Measurements from ENCODE around the gene NDUFS7.

The NDUFS7 gene

GRCh38 chr19:1385816-1386215 is 2.1 kb downstream of the NDUFS7 start:
- Histone ChIP-seq H3K27me3 (peaks cover 16% of the 10 kb centered on the region), H3K4me3 (ENCODE audit: low read depth in 1 of 2, low read length in 1 of 2) (no peak overlapping the region), H3K4me1 (ENCODE audit: control insufficient read depth in 1 of 2, insufficient read depth in 1 of 2, low read depth in 1 of 2, low read length in 1 of 2) (peaks cover 19 to 26% of the 10 kb centered on the region in 2 experiments), H3K9me3 (no peaks in the 10 kb centered on the region), H3K27ac (no peak overlapping the region), H3K36me3 (peaks cover 33% of the 10 kb centered on the region)
- TF ChIP-seq CTCF (IDR thresholded peaks at IDR 0.05) = no peak

GRCh38 chr19:1386945-1387683 is 3.4 kb downstream of the NDUFS7 start:
- H3K36me3 ChIP-seq = peaks cover 44% of the 10 kb centered on the region
- H3K9me3 ChIP-seq = no peaks in the 10 kb centered on the region
- no peak for TF ChIP-seq CTCF (IDR thresholded peaks at IDR 0.05)
- no peak overlapping the region for H3K27ac ChIP-seq
- peaks cover 19 to 26% of the 10 kb centered on the region in 2 experiments for H3K4me1 ChIP-seq (ENCODE audit: control insufficient read depth in 1 of 2, insufficient read depth in 1 of 2, low read depth in 1 of 2, low read length in 1 of 2)
- H3K27me3 ChIP-seq = peaks cover 3% of the 10 kb centered on the region
- H3K4me3 ChIP-seq (ENCODE audit: low read depth in 1 of 2, low read length in 1 of 2) = no peak overlapping the region

- Histone ChIP-seq H3K36me3 (peaks cover 52% of the 10 kb centered on the region), H3K4me1 (ENCODE audit: control insufficient read depth in 1 of 2, insufficient read depth in 1 of 2, low read depth in 1 of 2, low read length in 1 of 2) (peaks cover 18 to 23% of the 10 kb centered on the region in 2 experiments), H3K27me3 (no peaks in the 10 kb centered on the region), H3K27ac (no peak overlapping the region), H3K4me3 (ENCODE audit: low read depth in 1 of 2, low read length in 1 of 2) (no peak overlapping the region), H3K9me3 (no peaks in the 10 kb centered on the region)
- TF ChIP-seq CTCF (IDR thresholded peaks at IDR 0.05) = no peak
Observed at GRCh38 chr19:1387684-1388636, 4.3 kb downstream of the NDUFS7 start.

- H3K4me1 ChIP-seq (ENCODE audit: control insufficient read depth in 1 of 2, insufficient read depth in 1 of 2, low read depth in 1 of 2, low read length in 1 of 2) = peaks cover 12 to 16% of the 10 kb centered on the region in 2 experiments
- no peak overlapping the region for H3K4me3 ChIP-seq (ENCODE audit: low read depth in 1 of 2, low read length in 1 of 2)
- H3K27me3 ChIP-seq = no peaks in the 10 kb centered on the region
- TF ChIP-seq CTCF (IDR thresholded peaks at IDR 0.05) = no peak
- H3K36me3 ChIP-seq = peaks cover 59% of the 10 kb centered on the region
- H3K9me3 ChIP-seq = no peaks in the 10 kb centered on the region
- no peak overlapping the region for H3K27ac ChIP-seq
Observed at GRCh38 chr19:1388637-1389026, 4.9 kb downstream of the NDUFS7 start.

GRCh38 chr19:1389033-1389940 is 5.6 kb downstream of the NDUFS7 start:
- peaks cover 8 to 10% of the 10 kb centered on the region in 2 experiments for H3K4me1 ChIP-seq (ENCODE audit: control insufficient read depth in 1 of 2, insufficient read depth in 1 of 2, low read depth in 1 of 2, low read length in 1 of 2)

More at GRCh38 chr19:1389033-1389940, 5.6 kb downstream of the NDUFS7 start:
- Histone ChIP-seq H3K9me3 (no peaks in the 10 kb centered on the region), H3K36me3 (peaks cover 66% of the 10 kb centered on the region), H3K27ac (no peak overlapping the region), H3K4me3 (ENCODE audit: low read depth in 1 of 2, low read length in 1 of 2) (no peak overlapping the region), H3K27me3 (no peaks in the 10 kb centered on the region)
- no peak for TF ChIP-seq CTCF (IDR thresholded peaks at IDR 0.05)

Measured in neutrophil (primary cell).